Hepatocyte (in vitro differentiated cells): ENCODE results near the gene SLC17A5. TPM values are rescaled to one million over a fixed set of nuclear protein-coding genes. Genes with fewer than 3 reads are reported as not detected.
"Not testable (repeated sequence)": the region's sequence is repeated elsewhere in the genome, so short reads cannot be mapped to it uniquely, and the experiment has no call there.

Source experiments
- DNase-seq: peaks from one replicate; pipeline ENCODE4 v3.0.0-alpha.2; 2016; ENCODE audit warnings: low spot score
- H2AFZ ChIP-seq: fragments of 200-600 bp; sonication (generic); 2 replicates; pipeline ENCODE4 v1.6.0; 2016; ENCODE audit warnings: antibody characterized with exemption, mild to moderate bottlenecking
- H3K27ac ChIP-seq: fragments of 200-600 bp; sonication (generic); 2 replicates; pipeline ENCODE4 v1.5.1; 2016; ENCODE audit warnings: mild to moderate bottlenecking
- H3K27me3 ChIP-seq: fragments of 200-600 bp; sonication (generic); 2 replicates; pipeline ENCODE4 v1.6.1; 2016
- H3K36me3 ChIP-seq: fragments of 200-600 bp; sonication (generic); replicated peaks from 2 replicates; pipeline ENCODE4 v1.5.1; 2016; ENCODE audit warnings: low read depth; ENCODE audit not compliant: insufficient read depth
- H3K4me1 ChIP-seq: fragments of 200-600 bp; sonication (generic); 2 replicates; pipeline ENCODE4 v1.5.1; 2016; ENCODE audit warnings: mild to moderate bottlenecking, moderate library complexity; ENCODE audit not compliant: insufficient read depth
- H3K4me2 ChIP-seq: fragments of 200-600 bp; sonication (generic); 2 replicates; pipeline ENCODE4 v1.6.0; 2016
- H3K4me3 ChIP-seq: fragments of 200-600 bp; sonication (generic); 2 replicates; pipeline ENCODE4 v1.5.1; 2016; ENCODE audit warnings: mild to moderate bottlenecking
- H3K79me2 ChIP-seq: fragments of 200-600 bp; sonication (generic); 2 replicates; pipeline ENCODE4 v1.6.0; 2017; ENCODE audit warnings: mild to moderate bottlenecking
- H3K9me2 ChIP-seq: fragments of 200-600 bp; sonication (generic); replicated peaks from 2 replicates; pipeline ENCODE4 v1.6.0; 2017; ENCODE audit warnings: mild to moderate bottlenecking; ENCODE audit not compliant: insufficient read depth
- H3K9me3 ChIP-seq: fragments of 200-600 bp; sonication (generic); 2 replicates; pipeline ENCODE4 v1.5.1; 2016; ENCODE audit warnings: low read depth, mild to moderate bottlenecking
- H4K20me1 ChIP-seq: fragments of 200-600 bp; sonication (generic); 2 replicates; pipeline ENCODE4 v1.6.0; 2016; ENCODE audit warnings: mild to moderate bottlenecking; ENCODE audit not compliant: insufficient read depth, poor library complexity, severe bottlenecking
- EZH2 ChIP-seq: fragments of 200-600 bp; sonication (generic); IDR thresholded peaks from 2 replicates; pipeline ENCODE4 v1.6.1; 2016; ENCODE audit warnings: antibody characterized with exemption, mild to moderate bottlenecking, borderline replicate concordance
- EZH2phosphoT487 ChIP-seq: fragments of 200-600 bp; sonication (generic); IDR thresholded peaks from one replicate; pipeline ENCODE4 v1.6.1; 2018; ENCODE audit warnings: antibody characterized with exemption, mild to moderate bottlenecking, low read depth, moderate library complexity; ENCODE audit not compliant: unreplicated experiment, severe bottlenecking
- WGBS: methylation state at CpG from one replicate; pipeline ENCODE4 v1.1.6; 2016; ENCODE audit warnings: low lambda C conversion rate; ENCODE audit errors: missing lambda C conversion rate; 5-methylcytosine and 5-hydroxymethylcytosine counted together
- polyA plus RNA-seq: library from polyadenylated mRNA; unstranded; fragments of >200 nt; fragmentation: Nextera tagmentation; extraction: Ambion mirVana; gene quantifications from 2 replicates; pipeline ENCODE4 v1.2.1, GENCODE V29; 2016
- total RNA-seq: library from RNA; depleted of rRNA; stranded (reverse); fragments of >200 nt; gene quantifications from 2 replicates; pipeline ENCODE4 v1.2.3, GENCODE V29; 2014
- TF ChIP-seq, protein P1 (sequence below): fragments of 200-600 bp; sonication (generic); IDR thresholded peaks from 2 replicates; pipeline ENCODE4 v1.5.1; 2016; ENCODE audit warnings: antibody characterized with exemption, mild to moderate bottlenecking; ENCODE audit not compliant: poor library complexity

Gene SLC17A5
- total and polyA plus RNA-seq, 2 experiments from 2014 or later: 47.7 to 76.9 TPM

GRCh38 chr6:73558624-73559398, 95.0 kb downstream of the SLC17A5 start:
- 83% methylated on average over 4 of the region's 4 CpGs for WGBS
- no peak overlapping the region for H2AFZ ChIP-seq
- no peaks in the 10 kb centered on the region for H3K9me2 ChIP-seq
- H3K9me3 ChIP-seq: no peaks in the 10 kb centered on the region
- no peak overlapping the region for H3K4me2 ChIP-seq
- TF ChIP-seq, protein P1, sequence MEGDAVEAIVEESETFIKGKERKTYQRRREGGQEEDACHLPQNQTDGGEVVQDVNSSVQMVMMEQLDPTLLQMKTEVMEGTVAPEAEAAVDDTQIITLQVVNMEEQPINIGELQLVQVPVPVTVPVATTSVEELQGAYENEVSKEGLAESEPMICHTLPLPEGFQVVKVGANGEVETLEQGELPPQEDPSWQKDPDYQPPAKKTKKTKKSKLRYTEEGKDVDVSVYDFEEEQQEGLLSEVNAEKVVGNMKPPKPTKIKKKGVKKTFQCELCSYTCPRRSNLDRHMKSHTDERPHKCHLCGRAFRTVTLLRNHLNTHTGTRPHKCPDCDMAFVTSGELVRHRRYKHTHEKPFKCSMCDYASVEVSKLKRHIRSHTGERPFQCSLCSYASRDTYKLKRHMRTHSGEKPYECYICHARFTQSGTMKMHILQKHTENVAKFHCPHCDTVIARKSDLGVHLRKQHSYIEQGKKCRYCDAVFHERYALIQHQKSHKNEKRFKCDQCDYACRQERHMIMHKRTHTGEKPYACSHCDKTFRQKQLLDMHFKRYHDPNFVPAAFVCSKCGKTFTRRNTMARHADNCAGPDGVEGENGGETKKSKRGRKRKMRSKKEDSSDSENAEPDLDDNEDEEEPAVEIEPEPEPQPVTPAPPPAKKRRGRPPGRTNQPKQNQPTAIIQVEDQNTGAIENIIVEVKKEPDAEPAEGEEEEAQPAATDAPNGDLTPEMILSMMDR: no peak
- TF ChIP-seq EZH2phosphoT487: no peak
- TF ChIP-seq EZH2: no peak
- H3K4me3 ChIP-seq: no peak overlapping the region
- H3K79me2 ChIP-seq: no peaks in the 10 kb centered on the region
- no peak for DNase-seq
- H3K4me1 ChIP-seq: no peaks in the 10 kb centered on the region
- H3K27me3 ChIP-seq: no peaks in the 10 kb centered on the region
- no peaks in the 10 kb centered on the region for H3K36me3 ChIP-seq
- H4K20me1 ChIP-seq: no peaks in the 10 kb centered on the region
- no peak overlapping the region for H3K27ac ChIP-seq

GRCh38 chr6:73556836-73557235, 97.0 kb downstream of the SLC17A5 start:
- Histone ChIP-seq H3K4me3 (no peak overlapping the region), H3K9me3 (no peaks in the 10 kb centered on the region), H3K9me2 (no peaks in the 10 kb centered on the region), H4K20me1 (no peaks in the 10 kb centered on the region), H3K27me3 (no peaks in the 10 kb centered on the region), H3K27ac (no peak overlapping the region), H3K36me3 (no peaks in the 10 kb centered on the region), H3K4me1 (no peaks in the 10 kb centered on the region), H3K4me2 (no peak overlapping the region), H3K79me2 (no peaks in the 10 kb centered on the region), H2AFZ (no peak overlapping the region)
- no peak for TF ChIP-seq EZH2phosphoT487
- no peak for TF ChIP-seq EZH2
- TF ChIP-seq, protein P1: no peak
- no peak for DNase-seq
- WGBS: 73% methylated on average over 1 of the region's 1 CpG

DNA sequence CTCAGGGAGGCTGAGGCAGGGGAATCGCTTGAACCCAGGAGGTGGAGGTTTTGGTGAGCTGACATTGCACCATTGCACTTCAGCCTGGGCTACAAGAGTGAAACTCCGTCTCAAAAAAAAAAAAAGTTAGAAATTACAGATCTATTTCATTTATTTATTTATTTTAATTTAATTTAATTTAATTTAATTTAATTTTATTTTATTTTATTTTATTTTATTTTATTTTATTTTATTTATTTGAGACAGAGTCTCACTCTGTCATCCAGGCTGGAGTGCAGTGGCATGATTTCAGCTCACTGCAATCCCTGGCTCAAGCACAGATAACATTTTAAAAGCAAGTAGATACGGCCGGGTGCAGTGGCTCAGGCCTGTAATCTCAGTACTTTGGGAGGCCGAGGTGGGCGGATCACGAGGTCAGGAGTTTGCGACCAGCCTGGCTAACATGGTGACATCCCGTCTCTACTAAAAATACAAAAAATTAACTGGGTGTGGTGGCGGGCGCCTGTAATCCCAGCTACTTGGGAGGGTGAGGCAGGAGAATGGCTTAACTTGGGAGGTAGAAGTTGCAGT, 98.3 kb downstream of the SLC17A5 start:
- 87% methylated on average over 11 of the region's 11 CpGs for WGBS
- DNase-seq, H3K9me2 ChIP-seq, H3K36me3 ChIP-seq, H2AFZ ChIP-seq, H3K4me1 ChIP-seq, H4K20me1 ChIP-seq, H3K27me3 ChIP-seq, H3K9me3 ChIP-seq, H3K4me3 ChIP-seq, H3K79me2 ChIP-seq, H3K27ac ChIP-seq, H3K4me2 ChIP-seq: not testable (repeated sequence)

DNA sequence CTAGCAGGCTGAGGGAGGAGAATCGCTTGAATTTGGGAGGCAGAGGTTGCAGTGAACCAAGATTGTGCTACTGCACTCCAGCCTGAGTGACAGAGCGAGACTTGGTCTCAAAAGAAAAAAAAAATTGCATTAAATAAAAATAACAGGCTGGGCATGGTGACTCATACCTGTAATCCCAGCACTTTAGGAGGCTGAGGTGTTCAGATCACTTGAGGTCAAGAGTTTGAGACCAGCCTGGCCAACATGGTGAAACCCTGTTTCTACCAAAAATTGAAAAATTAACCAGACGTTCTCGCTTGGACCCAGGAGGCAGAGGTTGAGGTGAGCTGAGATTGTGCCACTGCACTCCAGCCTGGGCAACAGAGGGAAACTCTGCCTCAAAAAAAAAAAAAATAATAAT, 102.7 kb downstream of the SLC17A5 start:
- not testable (repeated sequence) for H3K9me2 ChIP-seq, H3K4me3 ChIP-seq, H3K4me2 ChIP-seq, H3K27me3 ChIP-seq, H3K27ac ChIP-seq, H3K4me1 ChIP-seq, H3K79me2 ChIP-seq, DNase-seq, H3K36me3 ChIP-seq, H2AFZ ChIP-seq, H4K20me1 ChIP-seq, H3K9me3 ChIP-seq
- WGBS: 91% methylated on average over 4 of the region's 4 CpGs
